Liver (tissue), 9 donors: ENCODE results near the gene DDX24. TPM values are rescaled to one million over a fixed set of nuclear protein-coding genes. Genes with fewer than 3 reads are reported as not detected.

Source experiments
- DNase-seq: peaks from one replicate; pipeline ENCODE4 v3.0.0-alpha.2; 2017; ENCODE audit warnings: low spot score
- H3K27ac ChIP-seq, 2 donors: one replicate each; pipeline ENCODE4 v1.7.0; 2013; ENCODE audit warnings: inconsistent platforms in 2 of 2, low read length in 2 of 2, control low read depth in 1 of 2, low read depth in 1 of 2, mild to moderate bottlenecking in 1 of 2
- H3K27me3 ChIP-seq, 4 donors: one replicate each; pipeline versions ENCODE4 v1.6.1 to v1.7.0; 2013; ENCODE audit warnings: low read length in 3 of 4, inconsistent platforms in 1 of 4, mild to moderate bottlenecking in 1 of 4, moderate library complexity in 1 of 4; ENCODE audit not compliant: control insufficient read depth in 4 of 4, insufficient read depth in 4 of 4
- H3K36me3 ChIP-seq, 4 donors: one replicate each; pipeline versions ENCODE4 v1.6.1 to v1.7.0; 2013; ENCODE audit warnings: low read length in 3 of 4, mild to moderate bottlenecking in 3 of 4, low read depth in 1 of 4, moderate library complexity in 1 of 4; ENCODE audit not compliant: control insufficient read depth in 4 of 4, insufficient read depth in 3 of 4
- H3K4me1 ChIP-seq, 4 donors: one replicate each; pipeline versions ENCODE4 v1.6.1 to v1.7.0; 2013; ENCODE audit warnings: low read length in 3 of 4, mild to moderate bottlenecking in 3 of 4, moderate library complexity in 1 of 4; ENCODE audit not compliant: control insufficient read depth in 4 of 4, insufficient read depth in 4 of 4
- H3K4me3 ChIP-seq, 3 donors: one replicate each; pipeline versions ENCODE4 v1.6.1 to v1.7.0; 2013; ENCODE audit warnings: low read length in 3 of 3, control low read depth in 1 of 3, low read depth in 1 of 3, mild to moderate bottlenecking in 1 of 3
- H3K9ac ChIP-seq, 2 donors: one replicate each; pipeline ENCODE4 v1.7.0; 2013; ENCODE audit warnings: low read length in 2 of 2, mild to moderate bottlenecking in 2 of 2, moderate library complexity in 2 of 2, control low read depth in 1 of 2, low read depth in 1 of 2
- H3K9me3 ChIP-seq, 4 donors: one replicate each; pipeline versions ENCODE4 v1.6.1 to v1.7.0; 2013; ENCODE audit warnings: low read length in 3 of 4; ENCODE audit not compliant: control insufficient read depth in 4 of 4
- ATF3 ChIP-seq: IDR thresholded peaks from 2 replicates; pipeline ENCODE4 v1.6.1; 2016; ENCODE audit warnings: antibody characterized with exemption
- EGR1 ChIP-seq, 2 donors: IDR thresholded peaks; 2 replicates each; pipeline ENCODE4 v1.6.1; 2016 to 2018; ENCODE audit warnings: antibody characterized with exemption in 2 of 2, low read depth in 2 of 2
- FOXA1 ChIP-seq: IDR thresholded peaks from 2 replicates; pipeline ENCODE4 v1.6.1; 2016; ENCODE audit warnings: antibody characterized with exemption
- FOXA2 ChIP-seq: IDR thresholded peaks from 2 replicates; pipeline ENCODE4 v1.6.1; 2016; ENCODE audit warnings: antibody characterized with exemption
- GABPA ChIP-seq, 2 donors: IDR thresholded peaks in 1 of 2; conservative IDR thresholded peaks in 1 of 2; 2 replicates each; pipeline ENCODE4 v1.6.1; 2016; ENCODE audit warnings: antibody characterized with exemption in 2 of 2, mild to moderate bottlenecking in 1 of 2, moderate library complexity in 1 of 2
- HNF4A ChIP-seq, 2 donors: conservative IDR thresholded peaks; 2 replicates each; pipeline ENCODE4 v1.6.1; 2016; ENCODE audit warnings: antibody characterized with exemption in 2 of 2, mild to moderate bottlenecking in 2 of 2
- HNF4G ChIP-seq: IDR thresholded peaks from 2 replicates; pipeline ENCODE4 v1.6.1; 2016; ENCODE audit warnings: antibody characterized with exemption
- JUND ChIP-seq, 2 donors: IDR thresholded peaks; 2 replicates each; pipeline ENCODE4 v1.6.1; 2016; ENCODE audit warnings: antibody characterized with exemption in 2 of 2
- MAX ChIP-seq: IDR thresholded peaks from 2 replicates; pipeline ENCODE4 v1.6.1; 2016; ENCODE audit warnings: antibody characterized with exemption
- NR2F2 ChIP-seq: IDR thresholded peaks from 2 replicates; pipeline ENCODE4 v1.6.1; 2016; ENCODE audit warnings: antibody characterized with exemption
- RAD21 ChIP-seq, 2 donors: IDR thresholded peaks; 2 replicates each; pipeline ENCODE4 v1.6.1; 2016; ENCODE audit warnings: antibody characterized with exemption in 2 of 2, mild to moderate bottlenecking in 2 of 2
- REST ChIP-seq: IDR thresholded peaks from 2 replicates; pipeline ENCODE4 v1.6.1; 2016; ENCODE audit warnings: antibody characterized with exemption, mild to moderate bottlenecking
- RXRA ChIP-seq, 2 donors: IDR thresholded peaks; 2 replicates each; pipeline ENCODE4 v1.6.1; 2017 to 2018; ENCODE audit warnings: antibody characterized with exemption in 2 of 2, mild to moderate bottlenecking in 1 of 2
- SP1 ChIP-seq: IDR thresholded peaks from 2 replicates; pipeline ENCODE4 v1.6.1; 2018; ENCODE audit warnings: antibody characterized with exemption, mild to moderate bottlenecking
- TAF1 ChIP-seq: conservative IDR thresholded peaks from 2 replicates; pipeline ENCODE4 v1.6.1; 2016; ENCODE audit warnings: antibody characterized with exemption, mild to moderate bottlenecking
- YY1 ChIP-seq: IDR thresholded peaks from 2 replicates; pipeline ENCODE4 v1.6.1; 2016; ENCODE audit warnings: antibody characterized with exemption, mild to moderate bottlenecking
- ZBTB33 ChIP-seq: IDR thresholded peaks from 2 replicates; pipeline ENCODE4 v1.6.1; 2016; ENCODE audit warnings: antibody characterized with exemption
- WGBS: extraction: QIAGEN DNeasy Blood & Tissue Kit; methylation state at CpG from one replicate; pipeline ENCODE4 v1.1.7; 2013; 5-methylcytosine and 5-hydroxymethylcytosine counted together
- polyA plus RNA-seq, 2 donors: library from polyadenylated mRNA; stranded (reverse) in 1 of 2; unstranded in 1 of 2; fragments of 200-250 nt in 1 of 2; fragments of >200 nt in 1 of 2; fragmentation: Nextera tagmentation in 1 of 2; extraction: Ambion mirVana in 1 of 2; gene quantifications; one replicate each; pipeline versions ENCODE4 v1.2.1 to v1.2.3, GENCODE V29; 2013 to 2015
- total RNA-seq, 2 donors: library from RNA; depleted of rRNA; stranded (reverse); fragments of >200 nt; gene quantifications; one replicate each; pipeline ENCODE4 v1.2.3, GENCODE V29; 2014
- TF ChIP-seq, protein P1 (sequence below): fragments of 150-350 bp; IDR thresholded peaks from 2 replicates; pipeline ENCODE4 v1.5.1; 2017; ENCODE audit warnings: improper control_type of control experiment, low read depth, low read length; ENCODE audit not compliant: missing input control
- donor health status: healthy.
- donor health status: healthy.
- donor health status: healthy.
- donor health status: healthy.
- donor health status: healthy.

DDX24 gene
- total and polyA plus RNA-seq, 4 donors, result 33.8 to 59.7 (median 47.8) TPM

- Histone ChIP-seq H3K4me3 (no peak overlapping the region), H3K27me3 (no peaks in the 10 kb centered on the region), H3K9ac (no peak overlapping the region), H3K9me3 (no peaks in the 10 kb centered on the region), H3K4me1 (no peaks in the 10 kb centered on the region), H3K36me3 (no peaks in the 10 kb centered on the region), H3K27ac (no peak overlapping the region)
- no peak for TF ChIP-seq HNF4G
- TF ChIP-seq JUND (IDR thresholded peaks at IDR 0.05), result no peak
- TF ChIP-seq, protein P1, sequence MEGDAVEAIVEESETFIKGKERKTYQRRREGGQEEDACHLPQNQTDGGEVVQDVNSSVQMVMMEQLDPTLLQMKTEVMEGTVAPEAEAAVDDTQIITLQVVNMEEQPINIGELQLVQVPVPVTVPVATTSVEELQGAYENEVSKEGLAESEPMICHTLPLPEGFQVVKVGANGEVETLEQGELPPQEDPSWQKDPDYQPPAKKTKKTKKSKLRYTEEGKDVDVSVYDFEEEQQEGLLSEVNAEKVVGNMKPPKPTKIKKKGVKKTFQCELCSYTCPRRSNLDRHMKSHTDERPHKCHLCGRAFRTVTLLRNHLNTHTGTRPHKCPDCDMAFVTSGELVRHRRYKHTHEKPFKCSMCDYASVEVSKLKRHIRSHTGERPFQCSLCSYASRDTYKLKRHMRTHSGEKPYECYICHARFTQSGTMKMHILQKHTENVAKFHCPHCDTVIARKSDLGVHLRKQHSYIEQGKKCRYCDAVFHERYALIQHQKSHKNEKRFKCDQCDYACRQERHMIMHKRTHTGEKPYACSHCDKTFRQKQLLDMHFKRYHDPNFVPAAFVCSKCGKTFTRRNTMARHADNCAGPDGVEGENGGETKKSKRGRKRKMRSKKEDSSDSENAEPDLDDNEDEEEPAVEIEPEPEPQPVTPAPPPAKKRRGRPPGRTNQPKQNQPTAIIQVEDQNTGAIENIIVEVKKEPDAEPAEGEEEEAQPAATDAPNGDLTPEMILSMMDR, result no peak
- no peak for TF ChIP-seq REST
- TF ChIP-seq SP1, result no peak
- TF ChIP-seq HNF4A (conservative IDR thresholded peaks at IDR 0.05), result no peak
- no peak for TF ChIP-seq ZBTB33
- TF ChIP-seq ATF3, result no peak
- TF ChIP-seq FOXA2, result no peak
- TF ChIP-seq NR2F2, result no peak
- no peak for TF ChIP-seq GABPA (IDR thresholded peaks at IDR 0.05 in 1 of 2, conservative IDR thresholded peaks at IDR 0.05 in 1 of 2)
- TF ChIP-seq MAX, result no peak
- TF ChIP-seq RAD21 (IDR thresholded peaks at IDR 0.05), result no peak
- TF ChIP-seq TAF1, result no peak
- no peak for TF ChIP-seq FOXA1
- TF ChIP-seq YY1, result no peak
- TF ChIP-seq EGR1 (IDR thresholded peaks at IDR 0.05; ENCODE audit: low read depth in 2 of 2), result no peak
- TF ChIP-seq RXRA (IDR thresholded peaks at IDR 0.05), result no peak
- DNase-seq, result no peak
- WGBS, result 85% methylated on average over 8 of the region's 8 CpGs
Measured at GRCh38 chr14:94016446-94016976, 64.5 kb downstream of the DDX24 start.
